GM21576 (cell line): Measurements from ENCODE around the gene TMEM184B.

ENCODE experiments used
- ATAC-seq: cut with Tn5 transposase; IDR thresholded peaks from one replicate; pipeline ENCODE4 v1.9.1; 2021; ENCODE audit warnings: mild to moderate bottlenecking, moderate library complexity; ENCODE audit not compliant: unreplicated experiment

Gene TMEM184B

GRCh38 chr22:38308791-38309498, 36.1 kb upstream of the TMEM184B start:
- ATAC-seq, result no peak

GRCh38 chr22:38305471-38306448, 33.0 kb upstream of the TMEM184B start:
- ATAC-seq, result peak; percentile 71

DNA sequence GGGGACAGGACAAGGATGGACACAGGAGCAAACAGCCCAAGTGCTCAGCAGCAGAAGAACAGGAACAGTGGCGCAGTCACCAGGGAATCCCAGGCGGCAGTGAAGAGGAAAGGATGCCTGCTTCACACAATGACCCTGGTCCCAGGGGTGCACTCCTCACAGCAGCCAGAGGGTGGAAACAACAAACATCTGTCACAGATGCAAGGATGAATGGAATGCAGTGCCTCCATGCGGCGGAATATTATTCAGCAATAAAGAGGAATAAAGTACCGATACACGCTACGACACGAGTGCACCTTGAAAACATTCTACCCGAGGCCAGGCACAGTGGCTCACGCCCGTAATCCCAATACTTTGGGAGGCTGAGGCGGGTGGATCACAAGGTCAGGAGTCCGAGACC, 31.7 kb upstream of the TMEM184B start:
- ATAC-seq, result no peak

DNA sequence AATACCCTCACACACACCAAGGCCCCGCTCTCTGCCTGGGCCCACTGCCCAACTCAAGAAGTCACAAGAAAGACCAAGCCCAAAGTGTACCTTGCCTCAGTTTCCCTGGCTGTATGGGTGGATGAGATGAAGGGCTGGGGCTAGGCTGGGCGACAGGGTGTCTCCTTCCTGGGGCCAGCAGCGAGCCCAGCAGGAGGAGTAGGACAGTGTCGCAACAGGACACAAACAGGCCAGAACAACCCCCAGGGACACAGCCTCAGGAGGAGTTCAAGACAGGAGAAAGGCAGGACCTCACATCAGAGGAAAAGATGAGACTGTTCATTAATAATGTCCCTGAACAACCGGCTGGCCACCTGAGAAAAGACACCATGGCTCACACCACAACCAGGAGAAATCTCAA, 31.2 kb upstream of the TMEM184B start:
- no peak for ATAC-seq

DNA sequence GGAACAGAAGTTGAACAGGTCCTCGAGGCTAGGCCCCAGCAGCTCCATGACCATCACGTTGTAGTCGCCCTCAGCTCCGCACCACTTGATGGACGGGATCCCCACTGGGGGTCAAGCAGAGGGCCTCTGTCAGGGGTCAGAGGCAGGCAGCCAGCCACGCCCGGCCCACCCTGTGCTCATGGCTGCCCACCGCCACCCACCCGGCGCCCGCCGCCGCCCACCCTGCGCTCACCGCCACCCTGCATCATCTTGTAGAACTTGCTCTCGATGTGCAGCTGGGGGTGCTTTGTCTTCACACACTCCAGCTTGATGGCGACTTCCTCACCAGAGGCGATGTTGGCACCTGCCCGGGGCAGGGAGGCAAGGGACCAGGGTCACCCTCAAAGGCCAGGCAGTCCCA, 30.1 kb upstream of the TMEM184B start:
- ATAC-seq, result no peak

DNA sequence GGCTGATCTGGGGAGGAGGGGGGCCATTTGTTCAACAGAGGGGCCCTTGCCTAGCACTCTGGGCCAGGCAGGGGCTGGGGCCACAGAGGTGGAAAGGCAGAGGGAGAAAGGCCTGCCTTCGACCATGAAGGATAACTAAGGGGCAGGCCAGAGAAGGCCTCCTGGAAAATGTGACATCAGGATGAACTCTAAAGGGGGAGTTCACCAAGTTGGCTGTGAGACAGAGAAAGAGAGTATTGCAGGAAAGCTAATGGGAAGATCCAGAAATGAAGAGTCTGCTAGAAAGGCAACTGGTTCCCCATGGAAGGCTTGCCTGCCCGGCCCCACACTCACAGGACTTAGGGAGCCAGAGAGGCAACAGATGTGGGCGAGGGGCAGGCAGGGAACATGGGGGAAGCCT, 28.1 kb upstream of the TMEM184B start:
- ATAC-seq, result no peak

- ATAC-seq, result no peak
These were observed 27.6 kb upstream of the TMEM184B start for GRCh38 chr22:38300197-38300945.

- ATAC-seq, result no peak
These were observed 26.9 kb upstream of the TMEM184B start for GRCh38 chr22:38299770-38300102.

DNA sequence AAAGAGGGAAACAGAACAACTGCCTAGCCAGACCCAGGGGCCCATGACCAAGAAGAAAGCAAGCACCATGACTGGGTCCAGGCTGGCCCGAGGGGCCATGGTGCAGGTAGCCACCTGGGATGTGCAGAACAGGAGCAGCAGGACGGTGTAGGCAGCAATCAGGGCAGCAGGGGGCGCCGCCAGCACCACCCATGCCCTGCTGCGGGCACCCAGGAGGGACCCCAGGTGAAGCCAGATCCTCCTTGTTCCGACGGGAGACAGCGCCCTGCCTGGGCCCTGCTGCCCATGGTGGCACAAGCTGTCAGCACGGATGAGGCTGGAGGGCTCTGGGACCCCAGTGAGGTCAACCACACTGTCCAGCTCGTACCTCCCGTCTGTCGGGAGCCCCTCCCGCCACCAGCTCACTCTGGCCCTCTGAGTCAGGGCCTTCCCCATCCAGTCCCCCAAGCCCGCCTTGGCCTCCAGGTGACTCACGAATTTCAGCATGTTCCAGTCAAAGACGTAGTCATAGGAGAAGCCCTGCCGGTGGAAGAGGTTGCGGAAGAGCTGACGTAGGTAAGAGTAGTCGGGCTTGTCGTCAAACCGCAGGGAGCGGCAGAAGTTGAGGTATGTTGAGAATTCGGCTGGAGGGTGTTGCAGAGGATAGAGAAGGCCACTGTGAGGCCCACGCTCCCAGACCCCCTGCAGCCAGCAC, 25.6 kb upstream of the TMEM184B start:
- ATAC-seq, result no peak

GRCh38 chr22:38296372-38296771, 23.6 kb upstream of the TMEM184B start:
- ATAC-seq, result no peak

DNA sequence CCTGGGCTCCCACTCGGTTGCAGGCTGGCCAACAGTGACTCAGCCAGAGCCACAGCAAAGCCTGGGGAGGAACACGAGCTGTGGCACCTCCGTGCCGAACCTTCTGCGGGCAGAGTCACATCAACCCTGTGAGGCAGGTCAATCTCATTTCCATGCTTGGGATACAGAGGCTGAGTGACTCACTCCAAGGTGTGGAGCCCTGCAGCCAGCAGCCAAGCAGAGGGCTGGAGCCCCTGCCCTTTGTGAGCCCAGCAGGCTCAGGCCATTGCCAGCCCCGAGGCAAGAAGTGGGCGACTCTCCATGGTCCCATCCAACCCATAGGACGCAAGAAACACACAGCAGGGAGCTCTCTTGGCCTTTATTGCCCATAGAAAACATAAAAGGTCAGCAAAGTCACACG, 23.1 kb upstream of the TMEM184B start:
- ATAC-seq, result no peak

DNA sequence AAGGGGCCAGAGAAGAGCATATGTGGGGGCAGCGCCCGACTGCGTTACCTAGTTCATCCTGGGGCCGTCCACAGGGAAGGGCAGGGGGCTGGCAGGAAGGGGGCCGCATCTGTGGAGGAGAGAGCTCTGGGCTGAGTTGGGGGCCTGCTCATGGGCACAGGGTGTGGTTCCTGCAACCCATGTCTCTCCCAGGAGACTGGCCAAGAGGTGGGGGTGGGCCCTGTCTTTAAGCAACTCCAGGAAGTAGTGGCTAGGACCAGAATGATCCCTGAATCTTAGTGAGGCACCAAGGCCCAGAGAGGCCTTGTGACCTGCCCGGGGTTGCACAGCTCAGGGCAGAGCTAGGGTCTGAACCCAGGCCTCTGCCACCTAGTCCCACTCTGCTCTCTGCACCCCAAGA, 22.5 kb upstream of the TMEM184B start:
- no peak for ATAC-seq

DNA sequence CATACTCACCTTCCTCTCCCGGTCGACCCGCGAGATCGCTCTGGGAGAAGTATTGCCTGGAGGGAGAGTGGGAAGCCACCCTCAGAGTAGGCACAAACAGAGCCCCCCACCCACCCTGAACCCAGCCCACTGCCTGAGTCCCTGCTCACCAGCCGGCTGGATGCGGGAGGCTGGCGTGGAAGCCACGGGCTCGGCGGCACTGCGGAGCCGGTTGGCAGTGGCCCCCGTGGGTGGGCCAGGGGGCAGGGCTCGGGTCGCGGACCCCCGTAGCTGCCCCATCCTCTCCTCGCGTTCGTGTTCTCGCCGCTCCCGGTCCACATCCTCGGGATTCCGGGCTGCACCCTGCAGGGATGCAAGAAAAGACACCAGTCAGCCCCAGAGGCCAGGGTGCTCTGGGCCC, 21.4 kb upstream of the TMEM184B start:
- no peak for ATAC-seq

GRCh38 chr22:38292694-38293093, 19.9 kb upstream of the TMEM184B start:
- no peak for ATAC-seq

DNA sequence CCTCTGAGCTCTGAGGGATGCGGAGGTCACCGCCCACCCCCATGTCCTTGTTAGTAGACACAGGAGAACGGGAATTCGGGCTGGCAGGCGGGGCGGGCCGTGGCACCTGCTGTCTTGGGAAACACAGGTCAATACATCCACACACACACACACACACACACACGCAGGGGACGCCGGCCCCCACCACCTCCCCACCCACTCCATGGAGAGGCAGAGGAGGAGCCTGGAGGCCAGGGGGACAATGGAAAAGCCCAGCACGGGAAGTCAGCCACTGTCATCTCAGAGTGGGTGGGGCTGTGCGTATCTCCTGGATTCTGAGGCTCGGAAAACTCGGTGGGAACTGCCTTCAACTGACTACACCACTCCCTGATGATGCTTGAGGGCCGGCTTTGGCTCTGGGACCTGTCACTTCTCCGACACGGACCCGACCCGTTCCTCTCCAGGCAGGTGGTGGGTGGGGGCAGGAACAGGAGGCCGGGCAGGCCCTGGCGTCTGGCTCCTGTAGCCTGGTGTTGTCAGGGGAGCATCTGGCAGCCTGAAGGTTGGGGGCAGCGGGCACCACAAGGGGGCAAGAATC, 18.5 kb upstream of the TMEM184B start:
- ATAC-seq, result no peak

GRCh38 chr22:38290347-38290746, 17.5 kb upstream of the TMEM184B start:
- ATAC-seq, result no peak

- no peak for ATAC-seq
These were observed 16.8 kb upstream of the TMEM184B start for GRCh38 chr22:38289583-38290082.

DNA sequence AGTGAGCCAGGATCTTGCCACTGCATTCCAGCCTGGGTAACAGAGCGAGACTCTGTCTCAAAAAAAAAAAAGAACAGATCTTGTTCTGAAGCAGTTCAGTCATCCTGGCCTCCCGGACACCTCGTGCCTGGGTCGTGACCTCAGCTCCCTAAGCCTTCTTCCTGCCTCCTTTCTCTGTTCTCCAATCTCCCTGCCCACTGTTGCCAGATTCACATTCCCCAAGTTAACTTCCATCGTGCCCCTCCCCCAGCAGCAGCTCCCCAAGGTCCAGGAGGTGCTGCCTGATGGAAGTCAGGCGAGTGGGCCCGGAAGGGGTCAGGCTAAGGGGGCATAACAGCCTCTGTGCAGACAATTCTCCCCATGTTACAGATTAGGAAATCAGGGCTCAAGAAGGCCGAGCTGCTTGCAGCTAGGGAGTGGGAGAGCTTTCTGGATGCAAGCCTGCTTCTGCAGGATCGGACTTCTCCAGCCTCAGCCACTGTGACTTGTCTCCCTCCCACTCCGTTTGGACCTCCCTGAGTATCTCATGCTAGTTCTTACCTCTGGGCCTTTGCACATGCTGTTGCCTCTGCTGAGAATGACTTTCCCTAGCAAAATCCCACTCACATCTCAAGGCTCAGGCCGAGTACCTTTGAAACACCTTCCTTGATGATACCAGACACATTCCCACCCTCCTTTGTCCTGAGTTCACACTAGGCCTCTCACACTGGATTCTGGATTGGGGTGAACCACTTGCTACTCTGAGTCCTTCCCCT, 14.3 kb upstream of the TMEM184B start:
- no peak for ATAC-seq

DNA sequence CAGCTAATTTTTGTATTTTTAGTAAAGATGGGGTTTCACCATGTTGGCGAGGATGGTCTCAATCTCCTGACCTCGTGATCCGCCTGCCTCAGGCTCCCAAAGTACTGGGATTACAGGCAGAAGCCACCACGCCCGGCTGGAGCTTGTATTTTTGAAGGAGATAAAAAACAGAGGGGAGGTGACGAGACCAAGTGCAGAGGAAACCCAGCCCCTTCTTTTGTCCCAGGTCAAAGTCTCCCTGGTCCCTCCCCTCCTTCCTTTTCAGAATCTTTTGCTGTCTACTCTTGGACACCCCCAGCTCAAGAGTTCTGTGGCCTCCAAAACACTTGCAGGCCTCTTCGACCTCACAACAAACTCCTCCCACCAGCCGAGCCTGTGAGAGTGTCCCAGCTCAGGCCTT, 12.2 kb upstream of the TMEM184B start:
- ATAC-seq, result no peak

DNA sequence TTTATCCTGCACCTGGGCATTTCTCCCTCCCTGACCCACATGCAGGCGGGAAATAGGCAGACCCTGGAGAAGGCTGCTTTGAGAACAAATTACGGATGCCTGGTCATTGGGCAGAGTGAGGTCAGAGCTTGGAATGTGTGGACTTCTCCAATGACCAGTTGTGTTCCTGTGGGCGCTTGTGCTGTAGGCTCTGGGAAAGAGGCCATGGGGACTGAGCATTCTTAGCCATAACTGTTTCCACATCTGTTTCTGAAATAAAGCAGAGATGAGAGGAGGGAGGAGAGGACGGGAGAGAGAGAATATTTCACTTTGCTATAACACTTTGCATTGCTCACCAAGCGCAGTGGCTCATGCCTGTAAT, 11.2 kb upstream of the TMEM184B start:
- no peak for ATAC-seq
